Subcutaneous adipose tissue (tissue), 4 donors: Measurements from ENCODE around the gene ETF1. TPM values are rescaled to one million over a fixed set of nuclear protein-coding genes. Genes with fewer than 3 reads are reported as not detected.

ENCODE experiments used
- total RNA-seq, 4 donors: library from RNA; depleted of rRNA; stranded (reverse); fragments of >200 nt; gene quantifications; one replicate each; pipeline ENCODE4 v1.1.0, GENCODE V29; 2016
- TF ChIP-seq, protein P1 (sequence below): fragments of 450-650 bp; IDR thresholded peaks from one replicate; pipeline ENCODE4 v1.5.1; 2016; ENCODE audit warnings: low read depth, mild to moderate bottlenecking, control low read depth, antibody characterized with exemption, moderate library complexity

ETF1 gene
- total RNA-seq, 4 donors from 2014 or later: 93.2 to 147 (median 104) TPM

DNA sequence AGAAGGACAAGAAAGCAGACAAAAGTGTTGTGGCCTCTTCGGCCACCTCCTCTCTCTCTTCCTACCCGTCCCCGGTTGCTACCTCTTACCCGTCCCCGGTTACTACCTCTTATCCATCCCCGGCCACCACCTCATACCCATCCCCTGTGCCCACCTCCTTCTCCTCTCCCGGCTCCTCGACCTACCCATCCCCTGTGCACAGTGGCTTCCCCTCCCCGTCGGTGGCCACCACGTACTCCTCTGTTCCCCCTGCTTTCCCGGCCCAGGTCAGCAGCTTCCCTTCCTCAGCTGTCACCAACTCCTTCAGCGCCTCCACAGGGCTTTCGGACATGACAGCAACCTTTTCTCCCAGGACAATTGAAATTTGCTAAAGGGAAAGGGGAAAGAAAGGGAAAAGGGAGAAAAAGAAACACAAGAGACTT lies 75.3 kb downstream of the ETF1 start:
- TF ChIP-seq, protein P1, sequence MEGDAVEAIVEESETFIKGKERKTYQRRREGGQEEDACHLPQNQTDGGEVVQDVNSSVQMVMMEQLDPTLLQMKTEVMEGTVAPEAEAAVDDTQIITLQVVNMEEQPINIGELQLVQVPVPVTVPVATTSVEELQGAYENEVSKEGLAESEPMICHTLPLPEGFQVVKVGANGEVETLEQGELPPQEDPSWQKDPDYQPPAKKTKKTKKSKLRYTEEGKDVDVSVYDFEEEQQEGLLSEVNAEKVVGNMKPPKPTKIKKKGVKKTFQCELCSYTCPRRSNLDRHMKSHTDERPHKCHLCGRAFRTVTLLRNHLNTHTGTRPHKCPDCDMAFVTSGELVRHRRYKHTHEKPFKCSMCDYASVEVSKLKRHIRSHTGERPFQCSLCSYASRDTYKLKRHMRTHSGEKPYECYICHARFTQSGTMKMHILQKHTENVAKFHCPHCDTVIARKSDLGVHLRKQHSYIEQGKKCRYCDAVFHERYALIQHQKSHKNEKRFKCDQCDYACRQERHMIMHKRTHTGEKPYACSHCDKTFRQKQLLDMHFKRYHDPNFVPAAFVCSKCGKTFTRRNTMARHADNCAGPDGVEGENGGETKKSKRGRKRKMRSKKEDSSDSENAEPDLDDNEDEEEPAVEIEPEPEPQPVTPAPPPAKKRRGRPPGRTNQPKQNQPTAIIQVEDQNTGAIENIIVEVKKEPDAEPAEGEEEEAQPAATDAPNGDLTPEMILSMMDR: no peak

DNA sequence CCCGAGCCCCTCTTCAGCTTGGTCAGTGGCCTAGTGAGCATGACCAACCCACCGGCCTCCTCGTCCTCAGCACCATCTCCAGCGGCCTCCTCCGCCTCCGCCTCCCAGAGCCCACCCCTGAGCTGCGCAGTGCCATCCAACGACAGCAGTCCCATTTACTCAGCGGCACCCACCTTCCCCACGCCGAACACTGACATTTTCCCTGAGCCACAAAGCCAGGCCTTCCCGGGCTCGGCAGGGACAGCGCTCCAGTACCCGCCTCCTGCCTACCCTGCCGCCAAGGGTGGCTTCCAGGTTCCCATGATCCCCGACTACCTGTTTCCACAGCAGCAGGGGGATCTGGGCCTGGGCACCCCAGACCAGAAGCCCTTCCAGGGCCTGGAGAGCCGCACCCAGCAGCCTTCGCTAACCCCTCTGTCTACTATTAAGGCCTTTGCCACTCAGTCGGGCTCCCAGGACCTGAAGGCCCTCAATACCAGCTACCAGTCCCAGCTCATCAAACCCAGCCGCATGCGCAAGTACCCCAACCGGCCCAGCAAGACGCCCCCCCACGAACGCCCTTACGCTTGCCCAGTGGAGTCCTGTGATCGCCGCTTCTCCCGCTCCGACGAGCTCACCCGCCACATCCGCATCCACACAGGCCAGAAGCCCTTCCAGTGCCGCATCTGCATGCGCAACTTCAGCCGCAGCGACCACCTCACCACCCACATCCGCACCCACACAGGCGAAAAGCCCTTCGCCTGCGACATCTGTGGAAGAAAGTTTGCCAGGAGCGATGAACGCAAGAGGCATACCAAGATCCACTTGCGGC lies 75.9 kb downstream of the ETF1 start:
- TF ChIP-seq, protein P1: no peak

DNA sequence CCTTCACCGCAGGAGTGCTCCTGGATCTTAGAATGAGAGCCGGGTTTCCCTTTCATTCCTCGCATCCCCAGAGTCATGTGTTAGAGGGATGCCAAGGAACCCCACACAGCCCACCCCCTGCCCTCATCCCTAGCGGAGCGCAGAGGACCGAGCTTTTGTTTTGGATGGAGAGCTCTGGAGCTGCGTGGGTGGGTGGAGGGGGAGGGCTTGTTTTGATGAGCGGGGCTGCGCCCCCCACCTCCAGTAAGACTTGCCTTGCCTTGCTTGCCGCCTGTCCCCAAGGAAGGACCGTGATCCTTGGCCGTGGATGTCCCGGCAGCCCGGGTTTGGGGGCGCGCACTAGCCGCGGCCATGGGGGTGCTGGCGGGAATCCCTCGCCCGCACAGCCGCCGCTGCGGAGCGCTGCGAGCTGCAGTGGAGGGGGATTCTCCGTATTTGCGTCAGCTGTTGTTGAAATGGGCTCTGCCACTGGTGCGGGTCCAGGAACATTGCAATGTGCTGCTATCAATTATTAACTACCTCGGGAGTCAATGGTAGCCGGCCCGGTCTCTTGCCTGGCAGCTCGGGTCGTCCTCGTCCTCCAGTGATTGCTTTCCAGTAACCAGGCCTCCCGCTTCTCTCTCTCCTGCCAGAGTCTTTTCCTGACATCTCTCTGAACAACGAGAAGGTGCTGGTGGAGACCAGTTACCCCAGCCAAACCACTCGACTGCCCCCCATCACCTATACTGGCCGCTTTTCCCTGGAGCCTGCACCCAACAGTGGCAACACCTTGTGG lies 76.7 kb downstream of the ETF1 start:
- TF ChIP-seq, protein P1: no peak

DNA sequence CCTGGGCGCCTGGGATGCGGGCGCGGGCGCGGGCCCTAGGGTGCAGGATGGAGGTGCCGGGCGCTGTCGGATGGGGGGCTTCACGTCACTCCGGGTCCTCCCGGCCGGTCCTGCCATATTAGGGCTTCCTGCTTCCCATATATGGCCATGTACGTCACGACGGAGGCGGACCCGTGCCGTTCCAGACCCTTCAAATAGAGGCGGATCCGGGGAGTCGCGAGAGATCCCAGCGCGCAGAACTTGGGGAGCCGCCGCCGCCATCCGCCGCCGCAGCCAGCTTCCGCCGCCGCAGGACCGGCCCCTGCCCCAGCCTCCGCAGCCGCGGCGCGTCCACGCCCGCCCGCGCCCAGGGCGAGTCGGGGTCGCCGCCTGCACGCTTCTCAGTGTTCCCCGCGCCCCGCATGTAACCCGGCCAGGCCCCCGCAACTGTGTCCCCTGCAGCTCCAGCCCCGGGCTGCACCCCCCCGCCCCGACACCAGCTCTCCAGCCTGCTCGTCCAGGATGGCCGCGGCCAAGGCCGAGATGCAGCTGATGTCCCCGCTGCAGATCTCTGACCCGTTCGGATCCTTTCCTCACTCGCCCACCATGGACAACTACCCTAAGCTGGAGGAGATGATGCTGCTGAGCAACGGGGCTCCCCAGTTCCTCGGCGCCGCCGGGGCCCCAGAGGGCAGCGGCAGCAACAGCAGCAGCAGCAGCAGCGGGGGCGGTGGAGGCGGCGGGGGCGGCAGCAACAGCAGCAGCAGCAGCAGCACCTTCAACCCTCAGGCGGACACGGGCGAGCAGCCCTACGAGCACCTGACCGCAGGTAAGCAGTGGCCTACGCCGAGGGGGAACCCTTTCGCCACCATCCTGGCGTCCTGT lies 77.5 kb downstream of the ETF1 start, which contains the start of gene EGR1:
Gene EGR1 (plus strand): TSS at position 219 of the 864 bp plus-strand sequence. CDS start 283 bp downstream, at position 502.
- TF ChIP-seq, protein P1: no peak

DNA sequence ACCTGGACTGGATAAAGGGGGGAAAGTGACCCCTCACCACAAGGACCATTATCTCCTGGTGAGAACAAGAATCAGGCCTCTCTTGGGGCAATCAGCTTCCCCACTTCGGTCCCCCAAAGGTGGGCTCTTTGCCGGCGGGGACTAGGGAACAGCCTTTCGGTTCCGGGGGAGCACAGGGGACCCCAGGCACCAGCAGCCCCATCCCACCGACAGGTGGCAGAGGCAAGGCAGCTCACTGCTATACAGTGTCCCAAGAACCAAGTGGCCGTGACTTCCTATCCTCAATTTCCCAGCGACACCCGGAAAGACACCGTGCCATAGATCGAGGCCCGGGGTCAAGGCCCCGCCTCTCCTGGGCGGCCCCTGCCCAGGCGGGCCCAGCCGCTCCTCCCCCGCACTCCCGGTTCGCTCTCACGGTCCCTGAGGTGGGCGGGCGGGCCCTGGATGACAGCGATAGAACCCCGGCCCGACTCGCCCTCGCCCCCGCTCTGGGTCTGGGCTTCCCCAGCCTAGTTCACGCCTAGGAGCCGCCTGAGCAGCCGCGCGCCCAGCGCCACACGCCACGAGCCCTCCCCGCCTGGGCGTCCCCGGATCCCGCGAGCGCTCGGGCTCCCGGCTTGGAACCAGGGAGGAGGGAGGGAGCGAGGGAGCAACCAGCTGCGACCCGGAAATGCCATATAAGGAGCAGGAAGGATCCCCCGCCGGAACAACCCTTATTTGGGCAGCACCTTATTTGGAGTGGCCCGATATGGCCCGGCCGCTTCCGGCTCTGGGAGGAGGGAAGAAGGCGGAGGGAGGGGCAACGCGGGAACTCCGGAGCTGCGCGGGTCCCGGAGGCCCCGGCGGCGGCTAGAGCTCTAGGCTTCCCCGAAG lies 78.4 kb downstream of the ETF1 start:
- TF ChIP-seq, protein P1: no peak

DNA sequence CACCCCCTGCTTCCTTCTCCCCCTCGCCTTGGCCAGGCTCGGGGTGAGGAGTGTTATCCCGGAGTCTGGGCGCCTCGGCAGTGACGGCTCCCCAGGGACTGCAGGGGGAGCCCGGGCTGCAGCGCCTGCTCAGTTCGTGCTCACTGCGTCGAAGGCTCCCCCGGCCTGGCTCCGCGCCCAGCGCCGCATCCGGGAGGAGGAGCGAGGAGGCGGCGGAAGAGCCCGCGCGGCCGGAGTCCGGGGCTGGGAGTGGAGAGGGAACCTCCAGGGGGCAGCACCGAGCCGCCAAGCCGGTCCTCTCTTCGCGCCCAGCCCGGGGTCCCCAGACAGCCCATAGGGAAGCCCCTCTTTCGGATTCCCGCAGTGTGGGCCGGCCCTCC lies 79.0 kb downstream of the ETF1 start:
- TF ChIP-seq, protein P1: no peak
